Hematopoietic multipotent progenitor cell treated with erythropoietin and hydrocortisone succinate and interleukin-3 and kit ligand, for 4 days (in vitro differentiated cells): ENCODE results near the gene HAP1.
"Not testable (repeated sequence)": the region's sequence is repeated elsewhere in the genome, so short reads cannot be mapped to it uniquely, and the experiment has no call there.

Experiments
- DNase-seq: peaks from one replicate; pipeline ENCODE4 v3.0.0-alpha.2; 2015

Gene HAP1

DNA sequence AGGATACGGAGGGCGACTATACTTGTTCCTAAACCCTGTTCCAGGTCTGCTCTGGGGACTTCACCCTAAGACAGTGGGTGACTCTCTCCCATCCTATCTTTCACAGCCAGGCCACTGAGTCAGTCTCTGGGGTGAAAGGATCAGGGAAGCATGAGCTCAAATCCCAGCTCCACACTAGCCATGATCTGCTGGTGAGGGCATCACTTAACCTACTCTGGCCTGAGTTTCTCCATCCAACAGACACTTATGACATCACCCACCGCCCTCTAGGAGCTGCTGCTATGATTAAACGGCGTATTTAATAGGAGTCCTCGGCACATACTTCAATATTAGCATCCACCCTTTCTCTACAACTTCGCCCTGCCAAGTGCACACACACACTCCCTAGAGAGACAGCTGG lies 12.2 kb downstream of the HAP1 start:
- no peak for DNase-seq

DNA sequence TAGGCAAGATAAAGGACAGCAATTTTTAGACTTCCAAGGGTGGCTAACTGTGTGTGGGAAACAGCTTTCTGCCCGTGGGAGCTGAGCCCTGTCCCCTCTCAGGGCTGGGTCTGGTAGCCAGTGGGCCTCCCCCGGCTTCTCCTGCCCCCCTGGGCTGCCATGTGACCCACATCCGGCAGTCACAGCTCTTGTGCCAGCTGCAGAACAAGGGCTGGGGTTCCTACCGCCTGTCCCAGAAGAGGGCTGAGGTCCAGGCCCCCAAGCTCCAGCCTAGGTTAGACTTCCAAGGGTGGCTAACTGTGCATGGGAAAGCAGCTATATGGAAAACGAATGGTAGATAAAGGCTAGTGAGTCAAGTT lies 16.2 kb downstream of the HAP1 start:
- no peak for DNase-seq

DNA sequence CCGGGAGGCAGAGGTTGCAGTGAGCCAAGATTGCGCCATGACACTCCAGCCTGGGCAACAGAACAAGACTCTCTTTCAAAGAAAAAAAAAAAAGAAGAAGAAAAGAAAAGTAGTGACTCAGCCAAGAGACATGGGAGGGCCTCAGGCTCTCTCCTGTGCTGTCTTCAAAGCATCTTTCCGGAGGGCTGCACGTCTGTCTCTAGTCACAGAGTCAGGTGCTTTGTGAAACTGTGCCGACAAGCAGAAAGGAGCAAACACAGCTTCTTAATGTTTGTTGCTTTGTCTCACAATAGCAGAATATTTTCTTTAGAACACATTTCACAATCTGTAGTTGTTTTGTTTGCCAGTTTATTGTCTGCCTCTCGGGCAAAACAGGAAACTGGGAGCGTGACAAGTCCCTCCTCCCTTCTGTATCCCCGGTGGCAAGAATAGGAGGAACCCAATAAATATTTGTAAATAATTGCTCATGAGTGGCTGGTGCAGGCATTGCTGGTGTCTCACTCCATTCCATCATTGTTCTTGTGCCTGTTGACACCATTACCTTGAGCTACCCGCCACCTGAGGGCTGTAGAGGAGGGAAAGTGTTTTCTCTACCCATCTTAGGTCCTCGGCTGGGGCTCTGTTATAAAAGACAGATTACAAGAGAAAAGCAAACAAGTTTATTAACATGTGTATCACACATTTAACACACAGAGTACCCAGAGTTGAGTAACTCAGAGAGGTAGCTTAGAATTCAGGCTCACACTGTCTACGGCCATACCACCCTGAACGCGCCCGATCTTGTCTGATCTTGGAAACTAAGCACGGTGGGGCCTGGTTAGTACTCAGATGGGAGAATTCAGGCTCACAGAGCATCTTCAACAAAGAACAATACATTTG lies 16.8 kb downstream of the HAP1 start:
- DNase-seq: no peak

DNA sequence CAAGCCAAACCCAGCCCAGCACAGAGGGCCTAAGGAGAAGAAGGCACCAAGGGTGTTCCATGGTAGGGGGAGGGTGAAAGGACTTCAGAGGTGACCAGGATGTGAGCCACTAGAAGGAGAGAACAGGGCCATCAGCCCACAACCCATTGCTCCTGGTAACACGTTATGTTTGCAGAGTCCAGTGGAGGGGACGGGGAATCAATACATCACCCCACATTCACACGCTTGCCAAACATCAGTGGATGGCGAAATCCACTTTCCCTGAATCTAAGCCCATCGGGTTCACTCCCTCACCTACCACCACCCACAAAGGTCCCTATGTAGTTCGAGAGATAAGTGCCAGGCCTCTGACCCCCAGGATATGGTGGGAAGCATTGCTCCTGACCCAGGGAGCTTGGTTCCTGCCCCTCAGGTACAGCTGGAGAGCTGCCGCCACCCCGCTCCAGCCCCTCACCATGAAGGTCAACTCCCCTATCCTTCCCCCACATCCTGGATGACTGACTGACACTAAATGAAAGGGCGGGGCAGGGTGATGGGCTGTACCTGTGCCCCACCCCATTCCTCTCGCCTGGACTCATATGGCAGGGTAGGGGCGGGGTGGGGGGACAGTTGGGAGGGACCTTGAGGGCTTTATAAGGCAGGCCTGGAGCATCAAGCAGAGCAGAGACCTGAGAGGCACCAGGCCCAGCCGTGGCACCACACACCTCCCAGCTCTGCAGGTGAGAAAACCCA lies 22.6 kb downstream of the HAP1 start, which contains the start of gene GAST:
Gene GAST (plus strand): TSS at position 663 of the 732 bp plus-strand sequence. CDS start 3,106 bp downstream, outside the sequence.
- DNase-seq: no peak

DNA sequence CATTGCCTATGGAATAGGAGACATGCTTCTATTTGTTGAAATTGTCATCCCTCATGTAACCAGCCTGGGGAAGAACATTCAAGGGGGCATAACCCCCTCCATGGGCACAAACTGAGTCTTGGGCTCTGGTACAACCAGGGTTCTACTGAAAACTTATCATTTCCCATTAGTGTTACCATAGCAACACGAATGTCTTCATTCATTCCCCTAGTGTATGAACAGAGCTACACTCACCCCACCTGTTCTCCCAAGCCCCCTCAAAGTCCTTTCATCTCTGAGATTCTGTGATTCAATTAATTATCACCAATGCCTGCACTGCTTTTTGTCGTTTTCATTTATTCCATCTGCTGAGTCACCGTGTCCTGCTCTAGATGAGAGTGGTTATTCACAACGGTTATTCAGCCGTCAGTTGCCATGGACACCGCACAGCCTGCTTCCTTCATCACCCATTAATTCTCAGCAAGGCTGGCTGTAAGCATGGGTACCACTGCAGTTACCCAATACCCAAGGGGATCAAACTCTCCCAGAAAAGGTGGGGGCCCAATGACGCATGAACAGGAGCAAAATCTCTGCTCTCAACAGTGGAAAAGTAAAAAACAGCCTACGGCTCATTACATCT lies 23.9 kb downstream of the HAP1 start:
- DNase-seq: peak; percentile 56

DNA sequence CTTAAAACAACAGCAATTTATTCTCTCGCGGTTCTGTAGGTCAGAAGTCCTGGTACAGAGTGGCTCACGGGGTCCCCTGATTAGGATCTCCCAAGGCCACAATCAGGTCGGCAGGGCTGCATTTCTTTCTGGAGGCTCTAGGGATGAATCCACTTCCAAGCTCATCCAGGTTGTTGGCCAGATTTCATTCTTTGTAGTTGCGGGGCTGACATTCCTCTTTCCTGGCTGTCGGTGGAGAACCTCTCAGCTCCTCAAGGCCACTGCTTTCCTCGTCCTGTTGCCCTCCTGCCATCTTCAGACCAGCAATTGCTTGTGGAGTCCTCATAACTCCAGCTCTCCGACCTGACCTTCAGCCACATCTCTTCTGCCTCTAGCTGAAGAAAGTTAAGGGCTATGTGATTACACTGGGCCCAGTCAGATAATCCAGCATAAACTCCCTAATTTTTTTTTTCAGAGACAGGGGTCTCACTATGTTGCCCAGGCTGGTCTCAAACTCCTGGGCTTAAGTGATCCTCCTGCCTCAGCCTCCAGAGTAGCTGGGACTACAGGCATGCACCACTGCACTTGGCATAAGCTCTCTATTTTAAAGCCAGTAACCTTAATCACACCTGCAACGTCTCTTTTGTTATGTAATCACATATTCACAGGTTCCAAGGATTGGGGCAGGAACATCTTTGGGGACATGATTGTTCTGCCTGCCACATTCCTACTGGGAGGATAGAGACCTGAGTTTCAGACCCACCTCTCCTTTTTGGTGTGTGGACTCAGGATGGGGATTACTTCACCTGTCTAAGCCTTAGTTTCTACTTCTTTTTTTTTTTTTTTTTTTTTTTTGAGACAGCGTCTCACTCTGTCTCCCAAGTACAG lies 26.4 kb downstream of the HAP1 start:
- no peak for DNase-seq

DNA sequence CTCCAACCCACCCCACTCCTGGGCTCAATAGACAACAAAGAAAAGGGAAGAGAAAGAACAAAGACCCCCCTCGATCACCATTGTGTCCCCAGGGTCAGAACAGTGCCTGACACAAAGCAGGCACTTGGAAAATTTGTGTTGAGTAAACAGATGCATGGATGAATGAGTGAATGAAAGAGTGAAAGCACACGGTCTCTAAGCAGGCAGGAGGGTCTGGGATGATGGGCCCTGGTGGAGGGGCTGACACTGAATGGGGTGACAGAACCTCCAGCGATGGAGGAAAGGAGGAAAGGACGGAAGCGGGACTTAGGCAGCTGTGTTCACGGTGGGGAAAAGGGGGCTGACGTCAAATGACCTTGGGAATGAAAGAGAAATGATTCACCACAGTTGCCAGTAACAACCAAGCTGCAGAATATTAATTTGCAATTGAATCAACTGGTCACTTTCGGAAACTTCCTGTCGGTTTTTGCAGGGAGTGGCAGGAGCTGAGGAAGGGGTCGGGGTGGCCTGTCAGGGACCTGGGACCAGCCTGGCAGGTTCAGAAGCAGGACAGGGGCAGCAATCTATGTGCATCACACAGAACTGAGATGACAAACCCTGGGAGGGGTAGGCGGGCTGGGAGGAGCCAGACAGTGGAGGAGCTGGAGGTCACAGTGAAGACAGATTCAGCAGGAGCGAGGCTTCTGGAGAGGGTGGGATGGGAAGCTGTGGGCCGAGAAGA lies 29.0 kb downstream of the HAP1 start:
- DNase-seq: no peak

DNA sequence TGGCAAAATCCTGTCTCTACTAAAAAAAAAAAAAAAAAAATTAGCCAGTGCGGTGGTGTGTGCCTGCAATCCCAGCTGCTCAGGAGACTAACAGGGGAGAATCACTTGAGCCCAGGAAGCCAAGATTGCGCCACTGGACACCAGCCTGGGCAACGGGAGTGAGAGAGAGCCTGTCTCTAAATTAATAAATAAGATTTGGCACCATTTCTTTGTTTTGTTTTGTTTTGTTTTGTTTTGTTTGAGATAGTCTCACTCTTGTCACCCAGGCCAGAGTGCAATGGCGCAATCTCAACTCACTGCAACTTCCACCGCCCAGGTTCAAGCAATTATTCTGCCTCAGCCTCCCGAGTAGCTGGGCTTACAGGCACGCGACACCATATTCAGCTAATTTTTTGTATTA lies 31.7 kb downstream of the HAP1 start:
- no peak for DNase-seq

DNA sequence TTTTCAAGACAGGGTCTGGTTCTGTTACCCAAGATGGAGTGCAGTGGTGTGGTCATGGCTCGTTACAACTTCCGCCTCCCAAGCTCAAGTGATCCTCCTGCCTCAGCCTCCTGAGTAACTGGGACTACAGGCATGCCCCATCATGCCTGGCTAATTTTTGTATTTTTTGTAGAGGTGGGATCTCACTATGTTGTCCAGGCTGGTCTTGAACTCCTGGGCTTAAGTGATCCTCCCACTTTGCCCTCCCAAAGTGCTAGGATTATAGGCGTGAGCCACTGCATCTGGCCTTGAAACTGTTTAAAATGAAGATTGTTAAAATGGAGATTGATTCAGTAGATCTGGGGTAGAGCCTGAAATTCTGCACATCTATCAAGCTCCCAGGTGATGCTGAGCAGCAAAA lies 33.6 kb downstream of the HAP1 start:
- not testable (repeated sequence) for DNase-seq

DNA sequence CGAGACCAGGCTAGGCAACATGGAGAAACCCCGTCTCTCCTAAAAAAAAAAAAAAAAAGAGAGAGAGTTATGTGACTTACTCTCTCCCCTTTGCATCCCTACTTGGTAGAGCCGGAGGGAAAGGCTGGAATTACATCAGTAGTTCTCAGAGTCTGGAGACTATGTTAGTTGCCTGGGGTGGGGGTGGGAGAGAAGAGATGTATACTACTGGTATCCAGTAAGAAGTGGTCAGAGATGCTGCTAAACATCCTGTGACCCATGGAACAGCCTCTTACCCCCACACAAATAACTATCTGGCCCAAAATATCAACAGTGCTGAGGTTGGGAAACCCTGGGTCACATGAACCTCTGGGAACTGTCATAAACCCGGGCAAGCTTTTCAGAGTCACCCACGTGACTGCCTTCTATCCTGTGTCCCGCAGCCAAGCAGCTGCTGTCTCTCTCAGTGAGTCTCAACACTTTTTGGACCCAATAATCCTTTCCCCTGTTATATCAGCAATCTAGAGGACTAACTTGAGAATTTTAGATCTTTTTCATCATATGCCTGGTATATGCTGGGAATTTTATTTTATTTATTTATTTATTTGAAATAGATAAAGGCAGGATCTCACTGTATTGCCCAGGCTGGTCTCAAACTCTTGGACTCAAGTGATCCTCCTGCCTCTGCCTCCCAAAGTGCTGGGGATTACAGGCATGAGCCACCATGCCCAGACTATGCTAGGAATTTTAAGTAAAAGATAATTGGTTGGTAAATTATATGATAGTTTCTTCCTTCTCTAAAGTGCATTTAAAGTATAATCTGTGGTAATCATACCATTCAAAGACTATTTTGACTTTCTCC lies 37.1 kb downstream of the HAP1 start:
- DNase-seq: peak; percentile 68

DNA sequence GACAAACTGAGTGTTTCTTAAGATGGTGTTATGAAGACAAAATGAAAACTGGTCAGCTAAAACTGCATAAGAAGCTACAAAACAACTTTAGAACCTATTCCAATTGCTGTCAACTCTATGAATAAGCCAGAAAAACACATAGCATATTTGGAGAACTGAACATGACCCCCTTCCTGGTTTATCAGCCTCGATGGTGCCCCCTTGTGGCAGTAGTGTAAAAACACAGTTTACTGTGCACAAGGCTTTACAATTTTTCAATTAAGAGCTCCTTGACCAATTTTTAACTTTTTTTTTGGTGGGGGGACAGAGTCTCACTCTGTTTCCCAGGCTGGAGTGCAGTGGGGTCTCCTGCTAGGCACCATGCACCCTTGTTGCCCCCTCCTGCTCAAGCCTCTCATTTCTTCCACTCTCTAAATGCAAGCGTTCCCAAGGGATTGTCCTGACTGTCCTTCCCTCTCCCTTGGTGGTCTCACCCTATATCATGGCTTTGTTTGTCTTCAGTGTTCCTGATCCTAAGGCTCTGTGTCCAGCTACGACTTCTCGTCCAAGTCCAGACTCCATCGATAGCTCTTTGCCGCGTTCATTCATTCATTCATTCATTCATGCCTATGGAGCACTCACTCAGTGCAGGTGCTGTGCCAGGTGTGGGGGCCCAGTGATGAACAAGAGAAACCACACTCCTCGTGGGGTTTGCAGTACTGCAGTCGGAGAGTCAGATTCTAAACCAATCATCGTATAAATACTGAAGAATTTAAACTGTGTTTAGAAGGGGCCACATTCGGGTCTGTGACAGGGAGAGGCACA lies 38.3 kb downstream of the HAP1 start:
- DNase-seq: peak; percentile 95

DNA sequence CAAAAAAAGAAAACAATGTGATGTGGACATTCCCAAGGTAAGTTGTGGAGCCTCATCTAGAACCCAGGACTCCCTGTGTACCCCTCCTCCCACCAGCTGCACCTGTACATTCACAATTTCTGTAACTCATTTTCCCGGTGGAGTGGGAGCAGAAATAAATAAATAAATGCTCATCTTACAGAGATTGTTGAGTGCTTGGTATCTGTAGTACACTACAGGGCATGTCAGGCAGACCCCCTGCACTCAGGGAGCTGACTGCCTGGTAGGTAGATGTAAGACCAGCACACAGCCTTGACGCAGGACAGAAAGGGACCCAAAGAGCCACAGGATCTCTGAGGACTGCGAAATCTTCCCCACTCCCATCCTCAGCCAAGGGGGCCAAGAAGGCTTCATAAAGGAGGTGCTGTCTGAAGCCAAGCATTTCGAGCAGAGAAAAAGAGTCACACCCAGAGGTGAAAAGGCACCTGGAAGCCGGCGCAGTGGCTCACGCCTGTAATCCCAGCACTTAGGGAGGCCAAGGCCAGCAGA lies 39.2 kb downstream of the HAP1 start:
- no peak for DNase-seq

DNA sequence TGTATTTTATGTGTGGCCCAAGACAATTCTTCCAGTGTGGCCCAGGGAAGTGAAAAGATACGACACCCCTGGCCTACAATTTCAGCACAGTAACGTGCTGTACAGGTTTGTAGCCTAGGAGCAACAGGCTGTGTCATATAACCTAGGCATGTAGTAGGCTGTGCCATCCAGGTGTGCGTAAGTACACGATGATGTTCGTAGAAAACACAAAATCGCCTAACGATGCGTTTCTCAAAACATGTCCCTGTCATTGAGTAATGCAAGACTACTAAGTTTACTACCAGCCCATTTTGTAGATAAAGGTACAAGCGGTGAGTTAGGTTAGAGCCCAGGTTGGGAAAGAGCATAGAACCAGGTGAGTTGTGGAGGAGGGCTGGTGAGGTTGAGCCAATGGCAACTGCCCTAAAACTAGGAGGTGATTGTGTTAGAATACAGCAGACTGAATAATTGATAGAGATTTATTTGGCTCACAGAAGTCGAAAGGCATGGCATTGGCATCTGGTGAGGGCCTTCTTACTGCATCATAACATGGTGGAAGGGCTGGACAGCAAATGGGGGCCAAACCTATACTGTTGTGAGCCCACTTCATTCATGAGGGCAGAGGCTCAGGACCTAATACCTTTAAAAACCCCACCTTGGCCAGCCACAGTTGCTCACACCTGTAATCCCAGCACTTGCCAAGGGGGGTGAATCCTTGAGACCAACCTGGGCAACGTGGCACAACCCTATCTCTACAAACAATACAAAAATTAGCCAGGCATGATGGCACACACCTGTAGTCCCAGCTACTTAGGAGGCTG lies 41.5 kb downstream of the HAP1 start:
- no peak for DNase-seq

DNA sequence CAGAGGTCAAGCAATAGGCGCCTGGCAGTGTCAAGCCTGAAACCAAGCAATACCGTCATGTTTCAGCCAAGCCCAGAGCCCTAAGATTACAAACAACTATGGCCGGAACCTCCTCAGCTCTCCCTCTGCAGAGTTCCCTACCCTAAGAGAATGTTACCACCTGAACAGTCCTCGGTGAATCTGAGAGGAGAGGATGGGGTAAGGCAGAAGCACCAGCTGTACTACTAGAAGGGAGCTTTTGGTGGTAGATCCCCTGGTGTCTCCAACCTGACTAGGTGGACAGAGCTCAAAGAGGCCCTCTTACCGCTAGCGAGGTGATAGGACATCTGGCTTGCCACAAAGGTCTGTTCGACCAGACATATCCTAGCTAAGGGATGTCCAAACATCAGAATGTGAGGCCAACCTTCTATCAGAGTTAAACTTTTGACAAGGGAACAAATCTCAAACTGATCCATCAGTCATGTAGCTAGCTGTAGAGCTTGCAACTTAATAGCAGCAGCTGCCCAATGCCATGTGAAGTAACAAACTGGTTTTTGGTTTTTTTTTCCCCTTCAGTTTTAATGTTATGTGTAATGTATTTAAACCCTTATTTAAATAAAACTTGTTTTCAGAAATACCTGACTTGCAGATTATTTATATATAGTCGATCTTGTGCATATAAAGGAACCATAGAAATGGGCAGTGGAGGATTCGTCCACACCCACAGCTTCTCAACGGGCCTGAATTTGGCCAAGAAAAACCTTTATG lies 43.2 kb downstream of the HAP1 start:
- DNase-seq: no peak

DNA sequence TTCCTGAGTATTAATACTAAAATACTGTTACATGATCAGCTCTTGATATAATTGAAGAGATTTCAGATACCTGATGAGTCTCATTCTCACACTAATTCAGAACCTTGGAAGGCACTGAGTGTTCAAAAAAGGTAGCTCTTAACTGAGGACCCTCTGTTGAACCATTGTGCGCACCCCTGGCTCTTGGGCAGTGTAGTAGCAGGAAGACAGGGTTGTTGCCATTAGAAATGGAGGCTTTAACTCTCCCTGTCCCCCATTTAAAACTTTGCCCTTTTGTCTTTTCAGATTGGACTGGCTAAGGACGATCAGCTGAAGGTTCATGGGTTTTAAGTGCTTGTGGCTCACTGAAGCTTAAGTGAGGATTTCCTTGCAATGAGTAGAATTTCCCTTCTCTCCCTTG lies 43.9 kb downstream of the HAP1 start:
- DNase-seq: no peak

DNA sequence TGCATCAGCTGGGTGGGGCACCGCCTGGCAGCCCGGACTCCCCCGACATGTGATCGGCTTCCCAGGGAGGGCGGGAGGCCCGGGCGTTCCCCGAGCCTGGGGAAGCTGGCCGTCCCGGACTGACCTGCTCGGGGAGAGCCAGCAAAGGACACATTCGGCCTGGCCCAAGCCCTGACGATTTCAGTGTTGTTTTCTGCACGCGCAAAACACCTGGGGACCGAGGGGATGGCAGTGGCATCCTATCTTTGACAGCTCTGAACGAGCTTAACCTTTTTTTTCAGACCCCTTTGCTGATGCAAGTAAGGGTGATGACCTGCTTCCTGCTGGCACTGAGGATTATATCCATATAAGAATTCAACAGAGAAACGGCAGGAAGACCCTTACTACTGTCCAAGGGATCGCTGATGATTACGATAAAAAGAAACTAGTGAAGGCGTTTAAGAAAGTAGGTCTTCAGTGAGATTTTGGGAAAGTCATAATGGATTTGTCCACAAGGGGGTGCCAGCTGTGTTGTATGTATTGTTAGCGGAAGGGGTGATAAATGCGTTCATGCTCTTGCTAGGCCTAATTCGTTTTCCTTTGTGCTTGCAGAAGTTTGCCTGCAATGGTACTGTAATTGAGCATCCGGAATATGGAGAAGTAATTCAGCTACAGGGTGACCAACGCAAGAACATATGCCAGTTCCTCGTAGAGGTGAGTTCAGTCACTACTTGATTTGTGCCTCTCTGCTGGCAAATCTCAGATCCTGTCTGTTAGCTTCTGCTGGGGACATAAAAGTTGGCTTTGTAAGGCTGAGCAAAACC lies 44.7 kb downstream of the HAP1 start:
- DNase-seq: peak; percentile 89
